Activated naive CD4-positive, alpha-beta T cell treated with anti-CD3 and anti-CD28 coated beads, Interleukin-2, amount 10 ng/mL, durations not matched to agents 7 days and 5 days (primary cell): Measurements from ENCODE around the gene DGKZ.

ENCODE experiments used
- CTCF ChIA-PET: fragments of 350-600 bp; sonication (Branson Sonifier 250); formaldehyde crosslinking; loops from one replicate; lab custom pipeline; 2021; ENCODE audit warnings: antibody characterized with exemption; lab: Charles Lee
- DNase-seq: peaks from one replicate; pipeline ENCODE4 v3.0.0-alpha.2; 2020
- H3K27ac Mint-ChIP-seq: one replicate; pipeline ENCODE4 v1.8.0; 2021; ENCODE audit warnings: mild to moderate bottlenecking, moderate library complexity, mixed read lengths
- H3K27me3 Mint-ChIP-seq: one replicate; pipeline ENCODE4 v1.8.0; 2021; ENCODE audit warnings: mild to moderate bottlenecking, mixed read lengths
- H3K36me3 Mint-ChIP-seq: one replicate; pipeline ENCODE4 v1.8.0; 2021; ENCODE audit warnings: mixed read lengths
- H3K4me1 Mint-ChIP-seq: one replicate; pipeline ENCODE4 v1.8.0; 2021; ENCODE audit warnings: mixed read lengths
- H3K4me3 Mint-ChIP-seq: one replicate; pipeline ENCODE4 v1.8.0; 2021; ENCODE audit warnings: mild to moderate bottlenecking, moderate library complexity, mixed read lengths
- H3K9me3 Mint-ChIP-seq: one replicate; pipeline ENCODE4 v1.8.0; 2021; ENCODE audit warnings: mixed read lengths

The DGKZ gene

DNA sequence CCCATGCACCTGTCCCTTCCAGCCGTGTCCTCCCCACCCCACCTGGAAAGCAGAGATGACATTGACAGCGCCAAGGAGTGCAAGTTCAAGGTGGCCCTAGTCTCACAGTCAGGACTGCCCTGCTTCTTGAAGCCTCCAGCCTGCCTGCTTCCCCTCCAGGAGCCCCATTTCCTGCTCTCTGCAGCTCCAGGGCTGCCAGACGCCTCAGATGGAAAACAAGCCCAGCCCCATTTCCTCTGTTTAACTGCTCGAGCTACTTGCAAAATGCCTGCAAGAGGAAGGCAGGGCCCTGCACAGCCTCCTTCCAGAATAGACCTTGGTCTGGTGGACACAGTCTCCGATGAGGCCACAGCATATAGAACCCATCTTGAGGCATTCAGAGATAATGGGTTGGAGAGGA lies 5.0 kb upstream of the DGKZ start:
- CTCF ChIA-PET = interaction anchor here (1.1 to 1.9 kb wide), 3 partner anchors 10 to 103 kb away, joined by 3 to 6 read pairs (median 3); no protein-coding TSS in a partner anchor
- H3K9me3 Mint-ChIP-seq = no peaks in the 10 kb centered on the region
- peaks cover 8% of the 10 kb centered on the region for H3K36me3 Mint-ChIP-seq
- no peak overlapping the region for H3K4me3 Mint-ChIP-seq
- DNase-seq = peak; percentile 59
- H3K27ac Mint-ChIP-seq = peak overlapping the region; percentile 25
- H3K4me1 Mint-ChIP-seq = peaks cover 81% of the 10 kb centered on the region
- H3K27me3 Mint-ChIP-seq = peaks cover 14% of the 10 kb centered on the region

GRCh38 chr11:46343520-46343919 lies 3.7 kb upstream of the DGKZ start:
- no peak for DNase-seq
- Mint-ChIP-seq H3K4me1 (peaks cover 72% of the 10 kb centered on the region), H3K27ac (no peak overlapping the region), H3K36me3 (peaks cover 12% of the 10 kb centered on the region), H3K27me3 (peaks cover 8% of the 10 kb centered on the region), H3K9me3 (no peaks in the 10 kb centered on the region), H3K4me3 (no peak overlapping the region)
- CTCF ChIA-PET = interaction anchor here (0.8 to 1.6 kb wide), 4 partner anchors 10 to 105 kb away, joined by 3 to 5 read pairs (median 4); no protein-coding TSS in a partner anchor

DNA sequence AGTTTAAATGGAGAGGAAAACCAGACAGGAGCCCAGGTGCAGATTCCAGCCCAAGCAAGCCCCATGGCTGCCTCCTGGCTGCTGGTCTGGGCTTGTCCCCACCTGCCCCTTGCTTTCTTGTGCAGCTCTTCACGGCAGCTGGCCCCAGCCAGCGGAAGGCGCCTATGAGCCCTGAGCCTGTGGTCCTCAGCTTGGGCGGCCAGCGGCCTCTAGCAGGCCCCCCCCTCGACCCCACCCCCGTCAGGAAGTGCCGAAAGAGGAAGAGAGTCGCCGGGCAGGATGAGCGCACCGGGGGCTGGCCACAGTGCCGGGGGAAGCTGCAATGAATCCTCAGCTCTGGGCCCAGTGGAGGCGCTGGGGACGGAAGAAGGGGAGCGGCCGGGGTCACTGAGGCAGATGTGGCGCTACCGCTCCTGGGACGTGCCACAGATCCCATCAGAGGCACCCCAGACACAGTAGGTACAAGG lies 2.1 kb upstream of the DGKZ start:
- Mint-ChIP-seq H3K27ac (peak overlapping the region; percentile 82), H3K9me3 (no peaks in the 10 kb centered on the region), H3K4me1 (peaks cover 75% of the 10 kb centered on the region), H3K36me3 (peaks cover 26% of the 10 kb centered on the region), H3K27me3 (no peaks in the 10 kb centered on the region), H3K4me3 (peak overlapping the region; percentile 84)
- CTCF ChIA-PET = interaction anchor here (0.6 to 2.3 kb wide), 8 partner anchors 13 to 106 kb away, joined by 3 to 10 read pairs (median 5); no protein-coding TSS in a partner anchor
- DNase-seq = peak; percentile 60

- Mint-ChIP-seq H3K27ac (peak overlapping the region; percentile 82), H3K9me3 (no peaks in the 10 kb centered on the region), H3K27me3 (no peaks in the 10 kb centered on the region), H3K4me1 (peaks cover 81% of the 10 kb centered on the region), H3K36me3 (peaks cover 29% of the 10 kb centered on the region), H3K4me3 (peak overlapping the region; percentile 84)
- CTCF ChIA-PET = interaction anchor here (0.6 to 3.5 kb wide), 10 partner anchors 12 to 106 kb away, joined by 3 to 17 read pairs (median 5); no protein-coding TSS in a partner anchor
- DNase-seq = peak; percentile 67
Measured at GRCh38 chr11:46345881-46346484, 1.3 kb upstream of the DGKZ start.

GRCh38 chr11:46347637-46348311 lies 511 bp downstream of the DGKZ start:
- Mint-ChIP-seq H3K27ac (peak overlapping the region; percentile 98), H3K4me3 (peak overlapping the region; percentile 92), H3K4me1 (peaks cover 81% of the 10 kb centered on the region), H3K27me3 (no peaks in the 10 kb centered on the region), H3K9me3 (no peaks in the 10 kb centered on the region), H3K36me3 (peaks cover 37% of the 10 kb centered on the region)
- CTCF ChIA-PET = interaction anchor here (1.1 to 7.0 kb wide), 8 partner anchors 10 to 109 kb away, joined by 3 to 255 read pairs (median 6); no protein-coding TSS in a partner anchor
- DNase-seq = no peak

DNA sequence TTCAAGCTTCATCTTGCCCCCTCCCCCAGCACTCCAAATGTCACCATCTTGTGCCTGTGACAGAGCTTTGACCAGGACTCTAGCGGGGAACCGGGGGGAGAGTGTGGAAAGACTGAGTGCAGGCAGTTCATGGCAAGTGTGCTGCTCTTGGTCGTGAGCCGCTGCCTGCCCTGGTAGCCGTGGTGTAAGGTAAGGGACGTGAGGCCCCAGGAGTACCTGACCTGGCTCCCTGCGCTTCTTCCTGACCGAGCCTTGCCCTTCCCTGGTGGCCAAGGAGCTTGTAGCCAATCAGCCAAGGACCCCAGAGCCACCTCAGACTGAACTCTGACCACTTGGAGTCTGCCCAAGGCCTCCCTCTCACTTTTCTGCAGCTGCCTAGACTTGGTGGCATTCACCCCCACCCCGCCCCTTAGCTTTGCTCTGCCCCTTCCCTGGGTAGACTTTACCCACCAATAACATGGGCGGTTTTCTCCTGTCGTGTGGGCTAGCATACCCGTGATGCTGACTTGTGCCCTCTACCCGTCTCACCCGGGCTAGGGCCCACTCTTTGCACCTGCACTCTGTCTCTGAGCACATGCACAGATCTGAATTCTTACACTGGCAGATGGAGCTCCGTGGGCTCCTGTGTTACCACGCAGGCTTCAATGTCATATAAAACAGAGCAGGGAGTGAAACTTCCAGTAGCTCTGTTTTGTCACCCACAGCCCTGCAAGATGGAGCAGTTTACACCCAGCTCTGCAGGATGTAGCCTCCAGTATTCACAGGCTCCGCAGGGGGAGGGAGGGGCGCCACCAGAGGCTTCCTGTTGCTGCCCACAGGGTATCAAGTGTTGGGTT lies 1.5 kb downstream of the DGKZ start:
- Mint-ChIP-seq H3K9me3 (no peaks in the 10 kb centered on the region), H3K27ac (peak overlapping the region; percentile 98), H3K36me3 (peaks cover 40% of the 10 kb centered on the region), H3K4me1 (peaks cover 83% of the 10 kb centered on the region), H3K27me3 (no peaks in the 10 kb centered on the region), H3K4me3 (peak overlapping the region; percentile 92)
- CTCF ChIA-PET = interaction anchor here (0.6 to 7.0 kb wide), 13 partner anchors 8 to 508 kb away, joined by 3 to 255 read pairs (median 4); no protein-coding TSS in a partner anchor
- peak; percentile 82 for DNase-seq

DNA sequence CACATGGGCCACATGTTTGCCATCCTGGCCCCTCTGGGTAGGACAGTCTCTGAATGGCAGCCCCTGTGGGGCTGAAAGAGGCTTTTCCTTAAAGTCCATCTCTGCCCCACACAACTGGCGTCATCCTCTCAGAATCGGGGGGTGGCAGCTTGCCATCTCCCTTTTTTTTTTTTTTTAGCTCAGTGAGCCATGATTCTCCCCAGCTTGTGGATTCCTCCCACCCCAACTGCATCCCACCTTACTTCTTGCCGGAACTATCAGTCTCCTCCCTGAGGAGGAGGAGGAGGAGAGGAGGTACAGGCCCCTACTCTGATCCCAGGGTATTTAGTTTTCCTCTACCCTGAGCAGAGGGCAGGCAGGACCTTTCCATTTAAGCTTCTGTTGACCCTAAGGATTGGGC lies 3.4 kb downstream of the DGKZ start:
- H3K27ac Mint-ChIP-seq = peak overlapping the region; percentile 62
- CTCF ChIA-PET = interaction anchor here (0.6 to 7.0 kb wide), 4 partner anchors 14 to 225 kb away, joined by 3 to 255 read pairs (median 13); no protein-coding TSS in a partner anchor
- DNase-seq = no peak

GRCh38 chr11:46351148-46351547 lies 3.9 kb downstream of the DGKZ start:
- H3K27ac Mint-ChIP-seq = peak overlapping the region; percentile 72
- peak overlapping the region; percentile 69 for H3K4me3 Mint-ChIP-seq
- CTCF ChIA-PET = interaction anchor here (0.8 to 7.0 kb wide), 6 partner anchors 13 to 56 kb away, joined by 3 to 255 read pairs (median 9); no protein-coding TSS in a partner anchor
- peaks cover 75% of the 10 kb centered on the region for H3K4me1 Mint-ChIP-seq
- H3K27me3 Mint-ChIP-seq = no peaks in the 10 kb centered on the region
- H3K9me3 Mint-ChIP-seq = no peaks in the 10 kb centered on the region
- no peak for DNase-seq
- peaks cover 39% of the 10 kb centered on the region for H3K36me3 Mint-ChIP-seq

More for the DNA sequence above, 3.4 kb downstream of the DGKZ start:
- Mint-ChIP-seq H3K27me3 (no peaks in the 10 kb centered on the region), H3K4me1 (peaks cover 78% of the 10 kb centered on the region), H3K36me3 (peaks cover 36% of the 10 kb centered on the region), H3K9me3 (no peaks in the 10 kb centered on the region), H3K4me3 (peak overlapping the region; percentile 19)

DNA sequence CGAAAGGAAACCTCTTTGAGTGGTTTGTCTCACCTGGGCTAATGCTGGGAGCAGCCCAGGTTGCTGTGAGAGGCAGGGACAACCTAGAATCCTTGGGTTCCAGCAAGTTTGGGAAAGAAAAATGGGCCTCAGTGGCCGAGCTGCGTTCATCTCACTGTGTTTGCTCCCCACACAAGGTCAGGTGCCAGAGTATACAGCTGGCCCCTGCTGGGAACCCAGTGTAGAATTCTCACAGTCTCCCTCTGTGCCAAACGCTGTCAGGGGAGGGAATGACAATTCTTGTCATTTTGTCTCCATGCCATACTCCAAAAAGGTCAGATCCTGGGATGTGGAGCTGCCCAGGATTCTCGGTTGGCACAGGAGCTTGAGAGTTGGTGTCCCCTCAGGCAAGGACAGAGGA lies 4.3 kb downstream of the DGKZ start:
- Mint-ChIP-seq H3K27ac (peak overlapping the region; percentile 72), H3K4me1 (peaks cover 74% of the 10 kb centered on the region), H3K9me3 (no peaks in the 10 kb centered on the region), H3K4me3 (peak overlapping the region; percentile 69), H3K27me3 (no peaks in the 10 kb centered on the region), H3K36me3 (peaks cover 44% of the 10 kb centered on the region)
- CTCF ChIA-PET = interaction anchor here (0.8 to 7.0 kb wide), 8 partner anchors 9 to 57 kb away, joined by 3 to 255 read pairs (median 8); no protein-coding TSS in a partner anchor
- no peak for DNase-seq

- DNase-seq = peak; percentile 82
- Mint-ChIP-seq H3K4me1 (peaks cover 73% of the 10 kb centered on the region), H3K27ac (peak overlapping the region; percentile 78), H3K27me3 (no peaks in the 10 kb centered on the region), H3K9me3 (no peaks in the 10 kb centered on the region), H3K4me3 (peak overlapping the region; percentile 69), H3K36me3 (peaks cover 48% of the 10 kb centered on the region)
- CTCF ChIA-PET = interaction anchor here (0.7 to 7.0 kb wide), 14 partner anchors 10 to 266 kb away, joined by 3 to 255 read pairs (median 5); partner anchors contain the start of gene ATG13
Measured at GRCh38 chr11:46352063-46352841, 5.0 kb downstream of the DGKZ start.

- peak overlapping the region; percentile 15 for H3K4me3 Mint-ChIP-seq
- no peaks in the 10 kb centered on the region for H3K9me3 Mint-ChIP-seq
- peak overlapping the region; percentile 72 for H3K27ac Mint-ChIP-seq
- H3K36me3 Mint-ChIP-seq = peaks cover 43% of the 10 kb centered on the region
- no peak for DNase-seq
- CTCF ChIA-PET = interaction anchor here (1.2 to 7.0 kb wide), 5 partner anchors 10 to 264 kb away, joined by 3 to 255 read pairs (median 3); partner anchors contain the start of genes ATG13 and HARBI1
- peaks cover 82% of the 10 kb centered on the region for H3K4me1 Mint-ChIP-seq
- H3K27me3 Mint-ChIP-seq = no peaks in the 10 kb centered on the region
Measured at GRCh38 chr11:46353698-46354097, 6.4 kb downstream of the DGKZ start.

DNA sequence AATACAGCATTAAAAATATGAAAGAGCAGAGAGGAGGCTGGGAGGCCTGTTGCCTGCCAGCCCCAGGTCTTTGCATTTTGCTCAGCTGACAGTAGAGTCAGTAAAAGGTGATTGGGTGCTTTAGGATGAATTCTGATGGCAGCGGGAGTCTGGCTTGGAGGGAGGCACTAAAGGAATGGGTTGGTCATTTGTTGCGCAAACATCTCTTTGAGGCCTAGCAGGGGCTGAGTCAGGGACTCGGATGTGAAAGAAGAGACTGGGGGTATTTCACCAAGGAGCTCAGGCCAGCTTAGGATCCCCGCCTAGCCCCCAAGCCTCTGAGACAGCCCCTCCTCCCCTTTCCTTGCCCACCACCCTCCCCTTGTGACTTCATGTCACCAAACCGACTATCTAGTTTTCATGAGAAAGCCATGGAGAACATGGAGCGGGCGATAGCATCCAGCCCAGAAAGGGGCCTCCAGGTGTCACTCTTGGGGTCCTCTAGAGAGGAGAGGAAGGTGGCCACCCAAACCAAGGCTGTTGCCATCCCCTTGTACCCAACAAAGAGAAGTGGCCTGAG lies 9.7 kb downstream of the DGKZ start:
- Mint-ChIP-seq H3K36me3 (peaks cover 22% of the 10 kb centered on the region), H3K27ac (no peak overlapping the region)

More for the DNA sequence above, 9.7 kb downstream of the DGKZ start:
- Mint-ChIP-seq H3K9me3 (no peaks in the 10 kb centered on the region), H3K4me1 (peaks cover 69% of the 10 kb centered on the region), H3K27me3 (no peaks in the 10 kb centered on the region), H3K4me3 (no peak overlapping the region)
- no peak for DNase-seq
- CTCF ChIA-PET = interaction anchor here (3.3 kb wide), 1 partner anchor 11 kb away, joined by 14 read pairs; no protein-coding TSS in a partner anchor
